HL-60 (cell line): Measurements from ENCODE around the gene TMEM263.
"Not testable (repeated sequence)": the region's sequence is repeated elsewhere in the genome, so short reads cannot be mapped to it uniquely, and the experiment has no call there.

Experiments
- DNase-seq, 2 experiments: peaks; one replicate each; pipeline ENCODE4 v3.0.0-alpha.2; 2010 to 2020; ENCODE audit warnings: low read depth in 1 of 2, low spot score in 1 of 2
- H3K27ac ChIP-seq: fragments of 250-450 bp; sonication (Bioruptor Pico); replicated peaks from 2 replicates; pipeline ENCODE4 v1.5.1; 2020; ENCODE audit warnings: mild to moderate bottlenecking, moderate library complexity
- H3K27me3 ChIP-seq: fragments of 250-450 bp; sonication (Bioruptor Pico); 2 replicates; pipeline ENCODE4 v1.5.1; 2021; ENCODE audit warnings: mild to moderate bottlenecking, moderate library complexity; ENCODE audit not compliant: insufficient read depth, poor library complexity, severe bottlenecking
- H3K4me3 ChIP-seq: replicated peaks from 2 replicates; pipeline ENCODE4 v1.5.1; 2011; ENCODE audit warnings: mild to moderate bottlenecking, control low read depth, low read length; ENCODE audit not compliant: insufficient read depth
- GABPA ChIP-seq: IDR thresholded peaks from 2 replicates; pipeline ENCODE4 v1.6.1; 2012; ENCODE audit warnings: low read depth
- POLR2AphosphoS5 ChIP-seq: IDR thresholded peaks from 2 replicates; pipeline ENCODE4 v1.6.1; 2012; ENCODE audit warnings: low read depth
- SPI1 ChIP-seq: IDR thresholded peaks from 2 replicates; pipeline ENCODE4 v1.6.1; 2012; ENCODE audit warnings: low read depth, mild to moderate bottlenecking, borderline replicate concordance
- TF ChIP-seq, protein P1 (sequence below): IDR thresholded peaks from one replicate; pipeline ENCODE4 v1.5.1; 2011; ENCODE audit warnings: low read length, control low read depth, inconsistent platforms; ENCODE audit not compliant: insufficient read depth
- TF ChIP-seq, protein P2 (sequence below): IDR thresholded peaks from 2 replicates; pipeline ENCODE4 v1.6.1; 2012; ENCODE audit warnings: low read depth; ENCODE audit not compliant: insufficient replicate concordance

TMEM263 gene

DNA sequence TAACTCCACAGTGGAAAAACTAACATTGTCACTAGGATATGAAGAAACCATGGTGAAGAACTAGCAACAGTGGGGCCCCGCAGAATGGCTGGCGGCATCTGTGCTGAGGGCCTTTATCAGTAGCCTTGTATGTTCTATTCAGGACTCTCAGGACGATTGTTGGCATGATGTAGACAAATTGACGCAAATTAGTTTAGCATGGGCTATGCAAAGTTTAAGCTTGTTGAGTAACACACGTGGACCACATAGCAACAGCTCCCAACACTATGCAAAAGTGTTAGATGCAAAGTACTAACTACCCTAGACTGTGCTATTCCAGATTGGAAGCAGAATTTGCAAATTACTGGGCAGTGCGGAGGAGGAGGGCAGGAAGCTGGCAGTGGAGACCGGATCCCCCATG, 38.2 kb upstream of the TMEM263 start:
- no peak overlapping the region for H3K27ac ChIP-seq
- no peak for TF ChIP-seq SPI1
- TF ChIP-seq, protein P1, sequence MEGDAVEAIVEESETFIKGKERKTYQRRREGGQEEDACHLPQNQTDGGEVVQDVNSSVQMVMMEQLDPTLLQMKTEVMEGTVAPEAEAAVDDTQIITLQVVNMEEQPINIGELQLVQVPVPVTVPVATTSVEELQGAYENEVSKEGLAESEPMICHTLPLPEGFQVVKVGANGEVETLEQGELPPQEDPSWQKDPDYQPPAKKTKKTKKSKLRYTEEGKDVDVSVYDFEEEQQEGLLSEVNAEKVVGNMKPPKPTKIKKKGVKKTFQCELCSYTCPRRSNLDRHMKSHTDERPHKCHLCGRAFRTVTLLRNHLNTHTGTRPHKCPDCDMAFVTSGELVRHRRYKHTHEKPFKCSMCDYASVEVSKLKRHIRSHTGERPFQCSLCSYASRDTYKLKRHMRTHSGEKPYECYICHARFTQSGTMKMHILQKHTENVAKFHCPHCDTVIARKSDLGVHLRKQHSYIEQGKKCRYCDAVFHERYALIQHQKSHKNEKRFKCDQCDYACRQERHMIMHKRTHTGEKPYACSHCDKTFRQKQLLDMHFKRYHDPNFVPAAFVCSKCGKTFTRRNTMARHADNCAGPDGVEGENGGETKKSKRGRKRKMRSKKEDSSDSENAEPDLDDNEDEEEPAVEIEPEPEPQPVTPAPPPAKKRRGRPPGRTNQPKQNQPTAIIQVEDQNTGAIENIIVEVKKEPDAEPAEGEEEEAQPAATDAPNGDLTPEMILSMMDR = no peak
- no peak for TF ChIP-seq POLR2AphosphoS5
- no peak for TF ChIP-seq GABPA
- TF ChIP-seq, protein P2, sequence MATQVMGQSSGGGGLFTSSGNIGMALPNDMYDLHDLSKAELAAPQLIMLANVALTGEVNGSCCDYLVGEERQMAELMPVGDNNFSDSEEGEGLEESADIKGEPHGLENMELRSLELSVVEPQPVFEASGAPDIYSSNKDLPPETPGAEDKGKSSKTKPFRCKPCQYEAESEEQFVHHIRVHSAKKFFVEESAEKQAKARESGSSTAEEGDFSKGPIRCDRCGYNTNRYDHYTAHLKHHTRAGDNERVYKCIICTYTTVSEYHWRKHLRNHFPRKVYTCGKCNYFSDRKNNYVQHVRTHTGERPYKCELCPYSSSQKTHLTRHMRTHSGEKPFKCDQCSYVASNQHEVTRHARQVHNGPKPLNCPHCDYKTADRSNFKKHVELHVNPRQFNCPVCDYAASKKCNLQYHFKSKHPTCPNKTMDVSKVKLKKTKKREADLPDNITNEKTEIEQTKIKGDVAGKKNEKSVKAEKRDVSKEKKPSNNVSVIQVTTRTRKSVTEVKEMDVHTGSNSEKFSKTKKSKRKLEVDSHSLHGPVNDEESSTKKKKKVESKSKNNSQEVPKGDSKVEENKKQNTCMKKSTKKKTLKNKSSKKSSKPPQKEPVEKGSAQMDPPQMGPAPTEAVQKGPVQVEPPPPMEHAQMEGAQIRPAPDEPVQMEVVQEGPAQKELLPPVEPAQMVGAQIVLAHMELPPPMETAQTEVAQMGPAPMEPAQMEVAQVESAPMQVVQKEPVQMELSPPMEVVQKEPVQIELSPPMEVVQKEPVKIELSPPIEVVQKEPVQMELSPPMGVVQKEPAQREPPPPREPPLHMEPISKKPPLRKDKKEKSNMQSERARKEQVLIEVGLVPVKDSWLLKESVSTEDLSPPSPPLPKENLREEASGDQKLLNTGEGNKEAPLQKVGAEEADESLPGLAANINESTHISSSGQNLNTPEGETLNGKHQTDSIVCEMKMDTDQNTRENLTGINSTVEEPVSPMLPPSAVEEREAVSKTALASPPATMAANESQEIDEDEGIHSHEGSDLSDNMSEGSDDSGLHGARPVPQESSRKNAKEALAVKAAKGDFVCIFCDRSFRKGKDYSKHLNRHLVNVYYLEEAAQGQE = no peak
- peaks cover 58% of the 10 kb centered on the region for H3K27me3 ChIP-seq
- no peak overlapping the region for H3K4me3 ChIP-seq
- no peak for DNase-seq

DNA sequence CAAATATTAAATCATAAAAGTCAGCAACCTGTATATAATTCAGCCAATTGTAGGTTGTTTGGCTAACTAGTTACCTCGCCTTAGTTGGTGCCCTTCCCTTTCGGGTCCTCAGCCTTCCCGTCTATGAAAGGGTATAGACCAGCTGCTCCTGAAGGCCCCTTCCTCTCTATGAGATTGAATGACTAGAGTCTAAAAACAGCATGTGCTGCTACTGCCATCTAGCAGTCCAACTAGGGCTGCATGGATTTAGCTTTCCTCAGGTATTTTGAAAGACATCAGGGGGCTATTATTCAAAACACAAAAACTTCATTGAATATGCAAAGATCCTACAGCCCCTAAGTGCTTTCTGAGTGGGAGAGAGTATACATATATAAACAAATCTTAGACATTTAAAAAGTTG, 37.0 kb upstream of the TMEM263 start:
- no peak for DNase-seq
- TF ChIP-seq POLR2AphosphoS5 (no peak), SPI1 (no peak), GABPA (no peak)
- TF ChIP-seq, protein P2 = no peak
- TF ChIP-seq, protein P1 = no peak

DNA sequence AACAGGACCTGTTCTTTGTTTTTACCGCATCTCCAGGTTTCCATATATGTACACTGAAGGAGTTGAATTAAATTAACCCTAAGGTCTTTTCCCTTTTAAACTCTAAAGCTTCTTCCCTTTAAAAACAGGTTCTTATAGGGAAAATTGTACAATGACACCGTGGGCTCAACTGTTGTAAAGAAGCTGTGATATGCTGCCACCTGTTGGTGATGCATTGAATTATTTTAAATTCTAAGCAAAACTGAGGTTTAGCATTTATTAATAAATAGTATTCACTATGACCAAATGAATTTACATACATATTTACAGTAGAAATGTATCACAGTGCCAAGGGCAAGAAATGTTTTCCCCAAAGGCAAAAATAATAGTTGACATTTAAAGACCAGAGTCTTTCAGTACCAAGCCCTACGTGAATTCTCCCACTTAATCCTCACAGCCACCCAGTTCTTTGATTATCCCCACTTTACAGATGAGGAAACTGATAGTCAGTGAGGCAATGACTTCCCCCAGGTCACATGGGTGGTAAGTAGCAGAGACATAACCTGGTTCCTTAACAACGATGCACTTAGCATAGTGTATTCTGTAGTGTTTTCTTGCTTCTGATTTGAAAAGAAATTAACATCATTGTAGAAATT, 35.7 kb upstream of the TMEM263 start:
- Histone ChIP-seq H3K27me3 (peaks cover 39% of the 10 kb centered on the region), H3K4me3 (no peak overlapping the region), H3K27ac (no peak overlapping the region)
- no peak for DNase-seq
- TF ChIP-seq, protein P1 = peak; percentile 36
- TF ChIP-seq POLR2AphosphoS5 = no peak

More for the DNA sequence above, 37.0 kb upstream of the TMEM263 start:
- Histone ChIP-seq H3K27me3 (peaks cover 49% of the 10 kb centered on the region), H3K27ac (no peak overlapping the region), H3K4me3 (no peak overlapping the region)

DNA sequence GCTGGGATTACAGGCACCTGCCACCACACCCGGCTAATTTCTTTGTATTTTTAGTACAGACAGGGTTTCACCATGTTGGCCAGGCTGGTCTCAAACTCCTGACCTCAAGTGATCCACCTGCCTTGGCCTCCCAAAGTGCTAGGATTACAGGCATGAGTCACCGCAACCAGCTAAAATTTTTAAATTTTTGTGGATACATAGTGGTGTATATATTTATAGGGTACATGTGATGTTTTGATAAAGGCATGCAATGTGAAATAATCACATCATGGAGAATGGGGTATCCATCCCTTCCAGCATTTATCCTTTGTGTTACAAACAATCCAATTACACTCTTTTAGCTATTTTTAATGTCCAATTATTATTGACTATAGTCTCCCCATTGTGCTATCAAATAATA, 33.7 kb upstream of the TMEM263 start:
- H3K4me3 ChIP-seq, DNase-seq, H3K27ac ChIP-seq: not testable (repeated sequence)
- H3K27me3 ChIP-seq = peaks cover 27% of the 10 kb centered on the region

DNA sequence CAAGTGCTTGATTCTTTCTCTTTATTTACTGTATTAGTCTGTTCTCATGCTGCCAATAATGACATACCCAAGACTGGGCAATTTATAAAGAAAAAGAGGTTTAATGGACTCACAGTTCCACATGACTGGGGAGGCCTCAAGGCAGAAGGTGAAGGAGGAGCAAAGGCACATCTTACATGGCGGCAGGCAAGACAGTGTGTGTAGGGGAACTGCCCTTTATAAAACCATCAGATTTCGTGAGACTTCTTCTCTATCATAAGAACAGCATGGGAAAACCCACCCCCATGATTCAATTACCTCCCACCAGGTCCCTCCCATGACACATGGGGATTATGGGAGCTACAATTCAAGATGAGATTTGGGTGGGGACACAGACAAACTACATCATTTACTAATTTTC, 32.1 kb upstream of the TMEM263 start:
- H3K27ac ChIP-seq, DNase-seq, H3K4me3 ChIP-seq: not testable (repeated sequence)
- H3K27me3 ChIP-seq = peaks cover 18% of the 10 kb centered on the region
